ENCODE results near the gene C19orf33.
"Not testable (repeated sequence)": the region's sequence is repeated elsewhere in the genome, so short reads cannot be mapped to it uniquely, and the experiment has no call there.

DNA sequence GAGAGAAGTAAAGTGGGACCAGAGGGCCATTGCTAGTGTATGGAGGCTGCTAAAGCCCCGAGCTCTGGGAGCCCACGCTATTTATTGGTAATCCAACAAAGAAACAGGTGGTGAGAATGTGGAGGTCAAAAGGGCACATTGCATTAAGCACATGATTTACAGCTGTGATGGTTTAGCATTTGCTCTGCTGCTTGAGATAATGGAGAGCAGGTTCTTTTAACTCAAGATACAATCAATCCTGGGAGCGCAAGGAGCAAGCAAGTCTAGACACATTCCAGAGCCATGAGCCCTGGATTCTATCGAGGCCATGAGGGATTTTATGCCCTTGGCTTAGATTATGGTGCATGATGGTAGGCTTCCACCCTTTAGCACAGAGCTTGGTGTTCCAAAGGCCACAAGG, 35.0 kb downstream of the C19orf33 start:
- TF ChIP-seq, protein P1, sequence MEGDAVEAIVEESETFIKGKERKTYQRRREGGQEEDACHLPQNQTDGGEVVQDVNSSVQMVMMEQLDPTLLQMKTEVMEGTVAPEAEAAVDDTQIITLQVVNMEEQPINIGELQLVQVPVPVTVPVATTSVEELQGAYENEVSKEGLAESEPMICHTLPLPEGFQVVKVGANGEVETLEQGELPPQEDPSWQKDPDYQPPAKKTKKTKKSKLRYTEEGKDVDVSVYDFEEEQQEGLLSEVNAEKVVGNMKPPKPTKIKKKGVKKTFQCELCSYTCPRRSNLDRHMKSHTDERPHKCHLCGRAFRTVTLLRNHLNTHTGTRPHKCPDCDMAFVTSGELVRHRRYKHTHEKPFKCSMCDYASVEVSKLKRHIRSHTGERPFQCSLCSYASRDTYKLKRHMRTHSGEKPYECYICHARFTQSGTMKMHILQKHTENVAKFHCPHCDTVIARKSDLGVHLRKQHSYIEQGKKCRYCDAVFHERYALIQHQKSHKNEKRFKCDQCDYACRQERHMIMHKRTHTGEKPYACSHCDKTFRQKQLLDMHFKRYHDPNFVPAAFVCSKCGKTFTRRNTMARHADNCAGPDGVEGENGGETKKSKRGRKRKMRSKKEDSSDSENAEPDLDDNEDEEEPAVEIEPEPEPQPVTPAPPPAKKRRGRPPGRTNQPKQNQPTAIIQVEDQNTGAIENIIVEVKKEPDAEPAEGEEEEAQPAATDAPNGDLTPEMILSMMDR (IDR thresholded peaks at IDR 0.05), result not testable (repeated sequence)
- TF ChIP-seq POLR2A (IDR thresholded peaks at IDR 0.05), result not testable (repeated sequence)

Measured in heart left ventricle (tissue), 13 donors.